Esophagus squamous epithelium (tissue), 5 donors: ENCODE data around the gene AK9. TPM values are rescaled to one million over a fixed set of nuclear protein-coding genes. Genes with fewer than 3 reads are reported as not detected.

Experiments used
- DNase-seq: peaks from one replicate; lab custom pipeline; 2025; lab: John Stamatoyannopoulos, UW
- H3K27ac ChIP-seq, 4 donors: fragments of 200-600 bp; sonication (generic); one replicate each; pipeline ENCODE4 v1.5.1; 2016 to 2019; ENCODE audit warnings: mild to moderate bottlenecking in 1 of 4
- H3K27me3 ChIP-seq, 4 donors: fragments of 200-600 bp; sonication (generic); 1 replicate in 3 of 4; 2 replicates in 1 of 4; pipeline versions ENCODE4 v1.5.1 to v1.6.0; 2017 to 2021; ENCODE audit warnings: antibody characterized with exemption in 1 of 4
- H3K36me3 ChIP-seq, 3 donors: fragments of 200-600 bp; sonication (generic); one replicate each; pipeline ENCODE4 v1.5.1; 2016 to 2019
- H3K4me1 ChIP-seq, 3 donors: fragments of 200-600 bp; sonication (generic); one replicate each; pipeline ENCODE4 v1.5.1; 2017 to 2019
- H3K4me3 ChIP-seq, 4 donors: fragments of 200-600 bp; sonication (generic); 1 replicate in 3 of 4; 2 replicates in 1 of 4; pipeline ENCODE4 v1.5.1; 2016 to 2019; ENCODE audit warnings: mild to moderate bottlenecking in 2 of 4, moderate library complexity in 1 of 4
- H3K9me3 ChIP-seq, 3 donors: fragments of 200-600 bp; sonication (generic); one replicate each; pipeline ENCODE4 v1.5.1; 2016 to 2019
- CTCF ChIP-seq, 6 experiments: fragments of 450-650 bp in 4 of 6; fragments of 200-600 bp in 2 of 6; sonication (generic) in 2 of 6; IDR thresholded peaks; one replicate each; pipeline ENCODE4 v1.5.1; 2016 to 2019; ENCODE audit warnings: antibody characterized with exemption in 6 of 6, mild to moderate bottlenecking in 4 of 6, moderate library complexity in 4 of 6
- POLR2A ChIP-seq, 4 donors: fragments of 450-650 bp; IDR thresholded peaks; one replicate each; pipeline ENCODE4 v1.6.1; 2017; ENCODE audit warnings: antibody characterized with exemption in 4 of 4, mild to moderate bottlenecking in 4 of 4, moderate library complexity in 3 of 4
- WGBS, 2 donors: methylation state at CpG; one replicate each; pipeline ENCODE4 v1.1.5; 2018; 5-methylcytosine and 5-hydroxymethylcytosine counted together
- intact Hi-C: fragments of 100-400 bp; cut with DNase I; formaldehyde crosslinking; loops from one replicate; pipeline ENCODE4 v1.15.0; 2022
- total RNA-seq, 4 donors: library from RNA; depleted of rRNA; stranded (reverse); fragments of >200 nt; gene quantifications; one replicate each; pipeline ENCODE4 v1.1.0, GENCODE V29; 2016
- donor health status: DM: yes; HTN: yes; CAD: no.

AK9 gene
- total RNA-seq, 4 donors from 2014 or later: 2.8 to 9.0 (median 3.2) TPM

- Histone ChIP-seq H3K27ac (no peak overlapping the region), H3K4me1 (peaks cover 2 to 33% (median 3%) of the 10 kb centered on the region in 3 donors), H3K27me3 (no peaks in the 10 kb centered on the region), H3K9me3 (no peaks in the 10 kb centered on the region), H3K4me3 (no peak overlapping the region), H3K36me3 (peaks cover 0 to 46% (median 9%) of the 10 kb centered on the region in 3 donors)
- intact Hi-C loops: no loop called here
- DNase-seq: no peak
- WGBS, 2 donors: 70% methylated on average over 4 of the region's 7 CpGs; no CpG with 5 or more reads in 1 of the 2 donors
- no peak for TF ChIP-seq POLR2A (IDR thresholded peaks at IDR 0.05)
- TF ChIP-seq CTCF (IDR thresholded peaks at IDR 0.05): no peak
These were observed 242.4 kb downstream of the AK9 start for GRCh38 chr6:109448615-109449014.

GRCh38 chr6:109447878-109448555 is 243.0 kb downstream of the AK9 start:
- Histone ChIP-seq H3K4me3 (no peak overlapping the region), H3K27me3 (no peaks in the 10 kb centered on the region), H3K36me3 (peaks cover 0 to 52% (median 11%) of the 10 kb centered on the region in 3 donors), H3K9me3 (no peaks in the 10 kb centered on the region), H3K4me1 (peaks cover 0 to 33% (median 0%) of the 10 kb centered on the region in 3 donors), H3K27ac (no peak overlapping the region)
- intact Hi-C loops: no loop called here
- 80 to 85% methylated on average over 3 to 8 of the region's 8 CpGs for WGBS, 2 donors
- TF ChIP-seq CTCF (IDR thresholded peaks at IDR 0.05) (no peak), POLR2A (IDR thresholded peaks at IDR 0.05) (no peak)
- DNase-seq: no peak

GRCh38 chr6:109447087-109447486 is 243.9 kb downstream of the AK9 start:
- WGBS, 2 donors: 100% methylated on average over 1 of the region's 10 CpGs
- Histone ChIP-seq H3K4me1 (peaks cover 0 to 39% (median 3%) of the 10 kb centered on the region in 3 donors), H3K27me3 (no peaks in the 10 kb centered on the region), H3K36me3 (peaks cover 0 to 56% (median 11%) of the 10 kb centered on the region in 3 donors), H3K9me3 (no peaks in the 10 kb centered on the region), H3K4me3 (no peak overlapping the region), H3K27ac (no peak overlapping the region)
- DNase-seq: no peak
- intact Hi-C loops: no loop called here
- TF ChIP-seq POLR2A (IDR thresholded peaks at IDR 0.05) (no peak), CTCF (IDR thresholded peaks at IDR 0.05) (no peak)

GRCh38 chr6:109446541-109446940 is 244.5 kb downstream of the AK9 start:
- 72 to 84% methylated on average over 4 to 6 of the region's 8 CpGs for WGBS, 2 donors
- TF ChIP-seq POLR2A (IDR thresholded peaks at IDR 0.05) (no peak), CTCF (IDR thresholded peaks at IDR 0.05) (no peak)
- Histone ChIP-seq H3K36me3 (peaks cover 0 to 50% (median 11%) of the 10 kb centered on the region in 3 donors), H3K27ac (no peak overlapping the region), H3K4me1 (peaks cover 3 to 45% (median 9%) of the 10 kb centered on the region in 3 donors), H3K4me3 (no peak overlapping the region), H3K27me3 (no peaks in the 10 kb centered on the region), H3K9me3 (no peaks in the 10 kb centered on the region)
- intact Hi-C loops: no loop called here
- no peak for DNase-seq

- H3K27me3 ChIP-seq: no peaks in the 10 kb centered on the region
- WGBS, 2 donors: 90% methylated on average over 7 of the region's 15 CpGs; no CpG with 5 or more reads in 1 of the 2 donors
- peaks cover 0 to 48% (median 11%) of the 10 kb centered on the region in 3 donors for H3K36me3 ChIP-seq
- TF ChIP-seq CTCF (IDR thresholded peaks at IDR 0.05): no peak
- TF ChIP-seq POLR2A (IDR thresholded peaks at IDR 0.05): no peak
- no peak for DNase-seq
- no peak overlapping the region for H3K27ac ChIP-seq
- intact Hi-C loops: no loop called here
- peaks cover 7 to 49% (median 12%) of the 10 kb centered on the region in 3 donors for H3K4me1 ChIP-seq
- H3K9me3 ChIP-seq: no peaks in the 10 kb centered on the region
- no peak overlapping the region for H3K4me3 ChIP-seq
These were observed 244.9 kb downstream of the AK9 start for GRCh38 chr6:109446072-109446471.
